Lower leg skin (tissue), 3 donors: ENCODE data around the gene NDUFB5.

ENCODE experiments used
- CTCF ChIP-seq, 3 donors: fragments of 450-650 bp; IDR thresholded peaks; one replicate each; pipeline ENCODE4 v1.5.1; 2016; ENCODE audit warnings: antibody characterized with exemption in 3 of 3, mild to moderate bottlenecking in 3 of 3, moderate library complexity in 2 of 3
- POLR2A ChIP-seq, 2 donors: fragments of 450-650 bp; IDR thresholded peaks; one replicate each; pipeline ENCODE4 v1.6.1; 2016 to 2017; ENCODE audit warnings: antibody characterized with exemption in 2 of 2, mild to moderate bottlenecking in 1 of 2, moderate library complexity in 1 of 2

- no peak for TF ChIP-seq CTCF (IDR thresholded peaks at IDR 0.05)
- no peak for TF ChIP-seq POLR2A (IDR thresholded peaks at IDR 0.05)
These were observed 50.6 kb downstream of the NDUFB5 start for GRCh38 chr3:179655236-179655635.
